HEK293 (cell line): ENCODE data around the gene LSM2.

Experiments used
- GLI4 ChIP-seq: fragments of 450-650 bp; formaldehyde crosslinking; IDR thresholded peaks from 2 replicates; pipeline ENCODE4 v1.5.1; 2016; ENCODE audit warnings: missing biosample characterization, missing genetic modification characterization
- INSM2 ChIP-seq: fragments of 450-650 bp; formaldehyde crosslinking; IDR thresholded peaks from 2 replicates; pipeline ENCODE4 v1.5.1; 2016; ENCODE audit warnings: missing biosample characterization, missing genetic modification characterization
- KLF16 ChIP-seq: fragments of 450-650 bp; formaldehyde crosslinking; IDR thresholded peaks from 2 replicates; pipeline ENCODE4 v1.5.1; 2017; ENCODE audit warnings: missing biosample characterization, missing genetic modification characterization
- KLF9 ChIP-seq: fragments of 450-650 bp; formaldehyde crosslinking; IDR thresholded peaks from 2 replicates; pipeline ENCODE4 v1.5.1; 2016; ENCODE audit warnings: missing biosample characterization, missing genetic modification characterization, low read depth
- RBAK ChIP-seq: fragments of 450-650 bp; formaldehyde crosslinking; IDR thresholded peaks from 2 replicates; pipeline ENCODE4 v1.5.1; 2016; ENCODE audit warnings: missing biosample characterization, missing genetic modification characterization
- REPIN1 ChIP-seq: fragments of 450-650 bp; formaldehyde crosslinking; IDR thresholded peaks from 2 replicates; pipeline ENCODE4 v1.5.1; 2017; ENCODE audit warnings: missing biosample characterization, missing genetic modification characterization, low read depth
- TCF7L2 ChIP-seq: IDR thresholded peaks from 2 replicates; pipeline ENCODE4 v1.6.1; 2011; ENCODE audit warnings: low read depth, mild to moderate bottlenecking, inconsistent platforms, low read length, moderate library complexity, borderline replicate concordance
- ZBTB10 ChIP-seq: fragments of 450-650 bp; formaldehyde crosslinking; IDR thresholded peaks from 2 replicates; pipeline ENCODE4 v1.5.1; 2016; ENCODE audit warnings: missing biosample characterization, missing genetic modification characterization
- ZBTB21 ChIP-seq: fragments of 450-650 bp; formaldehyde crosslinking; IDR thresholded peaks from 2 replicates; pipeline ENCODE4 v1.5.1; 2017; ENCODE audit warnings: missing biosample characterization, missing genetic modification characterization
- ZNF157 ChIP-seq: fragments of 450-650 bp; formaldehyde crosslinking; IDR thresholded peaks from 2 replicates; pipeline ENCODE4 v1.5.1; 2016; ENCODE audit warnings: missing biosample characterization, missing genetic modification characterization
- ZNF16 ChIP-seq: fragments of 450-650 bp; formaldehyde crosslinking; IDR thresholded peaks from 2 replicates; pipeline ENCODE4 v1.5.1; 2016; ENCODE audit warnings: low read depth, missing biosample characterization, missing genetic modification characterization
- ZNF280D ChIP-seq: fragments of 450-650 bp; formaldehyde crosslinking; IDR thresholded peaks from 2 replicates; pipeline ENCODE4 v1.5.1; 2016; ENCODE audit warnings: missing biosample characterization, missing genetic modification characterization
- ZNF311 ChIP-seq: fragments of 450-650 bp; formaldehyde crosslinking; IDR thresholded peaks from 2 replicates; pipeline ENCODE4 v1.5.1; 2017; ENCODE audit warnings: missing biosample characterization, missing genetic modification characterization, borderline replicate concordance
- ZNF398 ChIP-seq: fragments of 450-650 bp; formaldehyde crosslinking; IDR thresholded peaks from 2 replicates; pipeline ENCODE4 v1.5.1; 2017; ENCODE audit warnings: missing biosample characterization, missing genetic modification characterization
- ZNF423 ChIP-seq: fragments of 450-650 bp; formaldehyde crosslinking; IDR thresholded peaks from 2 replicates; pipeline ENCODE4 v1.5.1; 2016; ENCODE audit warnings: missing biosample characterization, missing genetic modification characterization
- ZNF433 ChIP-seq: fragments of 450-650 bp; formaldehyde crosslinking; IDR thresholded peaks from 2 replicates; pipeline ENCODE4 v1.5.1; 2016; ENCODE audit warnings: missing biosample characterization, missing genetic modification characterization, low read depth
- ZNF48 ChIP-seq: fragments of 450-650 bp; formaldehyde crosslinking; IDR thresholded peaks from 2 replicates; pipeline ENCODE4 v1.5.1; 2016; ENCODE audit warnings: missing biosample characterization, missing genetic modification characterization
- ZNF529 ChIP-seq: fragments of 450-650 bp; formaldehyde crosslinking; IDR thresholded peaks from 2 replicates; pipeline ENCODE4 v1.5.1; 2017; ENCODE audit warnings: missing genetic modification characterization, missing biosample characterization; ENCODE audit not compliant: insufficient replicate concordance
- ZNF596 ChIP-seq: fragments of 450-650 bp; IDR thresholded peaks from 2 replicates; pipeline ENCODE4 v1.5.0; 2018; ENCODE audit warnings: missing biosample characterization, mild to moderate bottlenecking, missing genetic modification characterization, moderate library complexity
- ZNF654 ChIP-seq: fragments of 450-650 bp; formaldehyde crosslinking; IDR thresholded peaks from 2 replicates; pipeline ENCODE4 v1.5.1; 2016; ENCODE audit warnings: low read depth, missing biosample characterization, missing genetic modification characterization
- ZNF658 ChIP-seq: fragments of 450-650 bp; formaldehyde crosslinking; IDR thresholded peaks from 2 replicates; pipeline ENCODE4; 2016; ENCODE audit warnings: missing biosample characterization, missing genetic modification characterization
- ZNF837 ChIP-seq: fragments of 450-650 bp; formaldehyde crosslinking; IDR thresholded peaks from 2 replicates; pipeline ENCODE4 v1.5.1; 2016; ENCODE audit warnings: missing biosample characterization, missing genetic modification characterization
- TF ChIP-seq, protein P1 (sequence below): fragments of 450-650 bp; formaldehyde crosslinking; IDR thresholded peaks from 2 replicates; pipeline ENCODE4 v1.5.1; 2016; ENCODE audit warnings: missing biosample characterization, missing genetic modification characterization
- TF ChIP-seq, protein P2 (sequence below): fragments of 450-650 bp; formaldehyde crosslinking; IDR thresholded peaks from 2 replicates; pipeline ENCODE4 v1.5.1; 2016; ENCODE audit warnings: missing biosample characterization, missing genetic modification characterization, low read depth
- TF ChIP-seq, protein P3 (sequence below): fragments of 450-650 bp; formaldehyde crosslinking; IDR thresholded peaks from 2 replicates; pipeline ENCODE4 v1.5.1; 2016; ENCODE audit warnings: missing biosample characterization, missing genetic modification characterization, borderline replicate concordance

The LSM2 gene

GRCh38 chr6:31836474-31837368, 30.0 kb upstream of the LSM2 start (continued):
- TF ChIP-seq ZNF398, result no peak
- TF ChIP-seq INSM2 (tag by site-specific recombination), result no peak
- TF ChIP-seq, protein P1, sequence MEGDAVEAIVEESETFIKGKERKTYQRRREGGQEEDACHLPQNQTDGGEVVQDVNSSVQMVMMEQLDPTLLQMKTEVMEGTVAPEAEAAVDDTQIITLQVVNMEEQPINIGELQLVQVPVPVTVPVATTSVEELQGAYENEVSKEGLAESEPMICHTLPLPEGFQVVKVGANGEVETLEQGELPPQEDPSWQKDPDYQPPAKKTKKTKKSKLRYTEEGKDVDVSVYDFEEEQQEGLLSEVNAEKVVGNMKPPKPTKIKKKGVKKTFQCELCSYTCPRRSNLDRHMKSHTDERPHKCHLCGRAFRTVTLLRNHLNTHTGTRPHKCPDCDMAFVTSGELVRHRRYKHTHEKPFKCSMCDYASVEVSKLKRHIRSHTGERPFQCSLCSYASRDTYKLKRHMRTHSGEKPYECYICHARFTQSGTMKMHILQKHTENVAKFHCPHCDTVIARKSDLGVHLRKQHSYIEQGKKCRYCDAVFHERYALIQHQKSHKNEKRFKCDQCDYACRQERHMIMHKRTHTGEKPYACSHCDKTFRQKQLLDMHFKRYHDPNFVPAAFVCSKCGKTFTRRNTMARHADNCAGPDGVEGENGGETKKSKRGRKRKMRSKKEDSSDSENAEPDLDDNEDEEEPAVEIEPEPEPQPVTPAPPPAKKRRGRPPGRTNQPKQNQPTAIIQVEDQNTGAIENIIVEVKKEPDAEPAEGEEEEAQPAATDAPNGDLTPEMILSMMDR (tag by site-specific recombination), result no peak
- no peak for TF ChIP-seq TCF7L2
- no peak for TF ChIP-seq ZNF280D (tag by site-specific recombination)
- no peak for TF ChIP-seq KLF16 (tag by site-specific recombination)
- TF ChIP-seq, protein P2, sequence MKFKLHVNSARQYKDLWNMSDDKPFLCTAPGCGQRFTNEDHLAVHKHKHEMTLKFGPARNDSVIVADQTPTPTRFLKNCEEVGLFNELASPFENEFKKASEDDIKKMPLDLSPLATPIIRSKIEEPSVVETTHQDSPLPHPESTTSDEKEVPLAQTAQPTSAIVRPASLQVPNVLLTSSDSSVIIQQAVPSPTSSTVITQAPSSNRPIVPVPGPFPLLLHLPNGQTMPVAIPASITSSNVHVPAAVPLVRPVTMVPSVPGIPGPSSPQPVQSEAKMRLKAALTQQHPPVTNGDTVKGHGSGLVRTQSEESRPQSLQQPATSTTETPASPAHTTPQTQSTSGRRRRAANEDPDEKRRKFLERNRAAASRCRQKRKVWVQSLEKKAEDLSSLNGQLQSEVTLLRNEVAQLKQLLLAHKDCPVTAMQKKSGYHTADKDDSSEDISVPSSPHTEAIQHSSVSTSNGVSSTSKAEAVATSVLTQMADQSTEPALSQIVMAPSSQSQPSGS (tag by site-specific recombination), result no peak
- TF ChIP-seq ZBTB10 (tag by site-specific recombination), result no peak
- no peak for TF ChIP-seq ZNF48 (tag by site-specific recombination)
- 0 out of 2 replicates have a peak, but pooled peaks have one; percentile 12 for TF ChIP-seq KLF9
- no peak for TF ChIP-seq ZNF16 (tag by site-specific recombination)
- TF ChIP-seq ZNF157, result no peak
- TF ChIP-seq ZNF311, result no peak
- TF ChIP-seq ZNF423 (tag by site-specific recombination), result no peak
- TF ChIP-seq RBAK, result no peak
- TF ChIP-seq ZNF596, result no peak
- TF ChIP-seq ZNF837 (tag by site-specific recombination), result no peak
- peak; percentile 82 for TF ChIP-seq ZBTB21 (tag by site-specific recombination)
- no peak for TF ChIP-seq ZNF529 (tag by site-specific recombination)
- TF ChIP-seq REPIN1 (tag by site-specific recombination), result no peak
- TF ChIP-seq ZNF654 (tag by site-specific recombination), result peak; percentile 7; the same call in 1 of the 2 replicates
- no peak for TF ChIP-seq ZNF433
- no peak for TF ChIP-seq GLI4 (tag by site-specific recombination)
- TF ChIP-seq, protein P3, sequence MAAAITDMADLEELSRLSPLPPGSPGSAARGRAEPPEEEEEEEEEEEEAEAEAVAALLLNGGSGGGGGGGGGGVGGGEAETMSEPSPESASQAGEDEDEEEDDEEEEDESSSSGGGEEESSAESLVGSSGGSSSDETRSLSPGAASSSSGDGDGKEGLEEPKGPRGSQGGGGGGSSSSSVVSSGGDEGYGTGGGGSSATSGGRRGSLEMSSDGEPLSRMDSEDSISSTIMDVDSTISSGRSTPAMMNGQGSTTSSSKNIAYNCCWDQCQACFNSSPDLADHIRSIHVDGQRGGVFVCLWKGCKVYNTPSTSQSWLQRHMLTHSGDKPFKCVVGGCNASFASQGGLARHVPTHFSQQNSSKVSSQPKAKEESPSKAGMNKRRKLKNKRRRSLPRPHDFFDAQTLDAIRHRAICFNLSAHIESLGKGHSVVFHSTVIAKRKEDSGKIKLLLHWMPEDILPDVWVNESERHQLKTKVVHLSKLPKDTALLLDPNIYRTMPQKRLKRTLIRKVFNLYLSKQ (tag by site-specific recombination), result no peak
- TF ChIP-seq ZNF658, result no peak
